OCI-LY3 (cell line): ENCODE results near the gene CFAP251.

ENCODE experiments used
- H2AFZ ChIP-seq: fragments of 200-600, 300-600 bp; shearing (Covaris generic); 2 replicates; pipeline ENCODE4 v1.6.0; 2014; ENCODE audit warnings: antibody characterized with exemption, low read depth, low read length
- H3K27ac ChIP-seq: fragments of 200-600, 300-600 bp; sonication (generic); 2 replicates; pipeline ENCODE4 v1.5.1; 2014; ENCODE audit warnings: mild to moderate bottlenecking, low read length, moderate library complexity, mixed read lengths
- H3K27me3 ChIP-seq: fragments of 200-600, 300-600 bp; sonication (generic); 2 replicates; pipeline ENCODE4 v1.6.1; 2014; ENCODE audit warnings: low read depth, low read length, mixed read lengths
- H3K36me3 ChIP-seq: fragments of 200-600, 300-600 bp; sonication (generic); replicated peaks from 2 replicates; pipeline ENCODE3; 2014; ENCODE audit warnings: low read depth, low read length, mixed read lengths
- H3K4me1 ChIP-seq: fragments of 300-600, 200-600 bp; sonication (generic); 2 replicates; pipeline ENCODE4 v1.6.1; 2014; ENCODE audit warnings: low read length, mixed read lengths
- H3K4me2 ChIP-seq: fragments of 200-600, 300-600 bp; sonication (generic); 2 replicates; pipeline ENCODE4 v1.6.1; 2014; ENCODE audit warnings: low read length, mixed read lengths
- H3K4me3 ChIP-seq: fragments of 300-600, 200-600 bp; sonication (generic); 2 replicates; pipeline ENCODE4 v1.5.1; 2014; ENCODE audit warnings: antibody characterized with exemption, mild to moderate bottlenecking, low read length, moderate library complexity
- H3K79me2 ChIP-seq: fragments of 300-600, 200-600 bp; shearing (Covaris generic); 2 replicates; pipeline ENCODE4 v1.6.1; 2014; ENCODE audit warnings: mild to moderate bottlenecking, low read length, mixed read lengths
- H3K9ac ChIP-seq: fragments of 300-600, 200-600 bp; shearing (Covaris generic); 2 replicates; pipeline ENCODE4 v1.6.0; 2014; ENCODE audit warnings: mild to moderate bottlenecking, low read length, moderate library complexity
- H3K9me3 ChIP-seq: fragments of 200-600, 300-600 bp; shearing (Covaris generic); 2 replicates; pipeline ENCODE4 v1.6.1; 2014; ENCODE audit warnings: low read length, mixed read lengths; ENCODE audit not compliant: insufficient read depth
- H4K20me1 ChIP-seq: fragments of 200-600, 300-600 bp; sonication (generic); 2 replicates; pipeline ENCODE4 v1.6.1; 2016; ENCODE audit warnings: low read length, mixed read lengths; ENCODE audit not compliant: insufficient read depth
- CTCF ChIP-seq: fragments of 200-600, 300-600 bp; sonication (generic); IDR thresholded peaks from 2 replicates; pipeline ENCODE4 v1.5.1; 2014; ENCODE audit warnings: antibody characterized with exemption, low read length, low read depth
- EZH2phosphoT487 ChIP-seq: fragments of 200-600 bp; shearing (Covaris generic); IDR thresholded peaks from 2 replicates; pipeline ENCODE4 v1.6.1; 2018; ENCODE audit warnings: antibody characterized with exemption, mixed run types, low read depth

The CFAP251 gene

DNA sequence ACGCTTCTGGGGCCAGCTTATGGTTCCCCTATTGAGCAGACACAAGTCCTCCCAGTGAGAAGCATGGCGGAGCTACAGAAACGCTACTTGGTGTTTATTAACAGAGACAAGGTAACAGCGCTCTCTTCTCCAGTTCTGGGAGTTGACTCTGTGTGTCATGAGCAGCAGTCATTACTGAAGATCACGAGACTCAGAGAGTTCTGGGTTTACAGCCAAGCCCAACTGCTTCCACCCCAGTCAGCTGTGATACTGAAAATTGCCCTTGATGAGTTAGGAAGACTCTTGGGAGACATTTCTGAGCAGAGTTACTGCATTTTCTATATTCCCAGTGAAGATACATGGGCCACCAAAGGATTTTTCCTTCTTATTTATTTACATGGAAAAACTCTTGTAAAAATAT, 48.6 kb downstream of the CFAP251 start:
- no peak overlapping the region for H3K4me3 ChIP-seq
- no peak overlapping the region for H3K4me2 ChIP-seq
- no peaks in the 10 kb centered on the region for H3K27me3 ChIP-seq
- no peaks in the 10 kb centered on the region for H3K9me3 ChIP-seq
- no peaks in the 10 kb centered on the region for H4K20me1 ChIP-seq
- no peaks in the 10 kb centered on the region for H3K36me3 ChIP-seq
- H2AFZ ChIP-seq, result no peak overlapping the region
- no peaks in the 10 kb centered on the region for H3K4me1 ChIP-seq
- no peak overlapping the region for H3K27ac ChIP-seq
- H3K79me2 ChIP-seq, result no peaks in the 10 kb centered on the region
- TF ChIP-seq EZH2phosphoT487 (no peak), CTCF (no peak)
- no peak overlapping the region for H3K9ac ChIP-seq

DNA sequence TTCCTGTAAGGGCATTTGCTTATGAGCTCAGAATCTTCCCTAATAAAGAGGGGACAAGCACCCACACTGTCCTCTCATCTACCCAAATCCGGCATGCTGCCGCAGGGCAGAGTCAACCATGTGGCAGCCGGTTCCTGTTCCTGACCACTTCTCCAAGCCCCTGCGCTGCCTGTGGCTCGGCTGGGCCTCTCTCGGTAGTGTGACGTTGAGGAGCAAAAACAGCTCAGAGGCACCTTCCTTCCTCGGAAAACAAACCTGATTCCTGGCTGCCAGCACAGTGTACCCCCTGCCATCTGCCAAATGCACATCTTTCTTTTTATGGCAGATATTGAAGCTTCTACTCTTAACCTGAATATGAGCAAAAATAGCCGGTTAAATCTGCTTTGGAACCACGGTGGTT, 50.5 kb downstream of the CFAP251 start:
- no peak for TF ChIP-seq CTCF
- no peak for TF ChIP-seq EZH2phosphoT487
- H3K36me3 ChIP-seq, result no peaks in the 10 kb centered on the region
- no peaks in the 10 kb centered on the region for H3K9me3 ChIP-seq
- H3K4me2 ChIP-seq, result no peak overlapping the region
- no peak overlapping the region for H3K27ac ChIP-seq
- no peaks in the 10 kb centered on the region for H3K27me3 ChIP-seq
- no peaks in the 10 kb centered on the region for H3K4me1 ChIP-seq
- no peaks in the 10 kb centered on the region for H4K20me1 ChIP-seq
- H3K4me3 ChIP-seq, result no peak overlapping the region
- H3K9ac ChIP-seq, result no peak overlapping the region
- no peak overlapping the region for H2AFZ ChIP-seq
- no peaks in the 10 kb centered on the region for H3K79me2 ChIP-seq

DNA sequence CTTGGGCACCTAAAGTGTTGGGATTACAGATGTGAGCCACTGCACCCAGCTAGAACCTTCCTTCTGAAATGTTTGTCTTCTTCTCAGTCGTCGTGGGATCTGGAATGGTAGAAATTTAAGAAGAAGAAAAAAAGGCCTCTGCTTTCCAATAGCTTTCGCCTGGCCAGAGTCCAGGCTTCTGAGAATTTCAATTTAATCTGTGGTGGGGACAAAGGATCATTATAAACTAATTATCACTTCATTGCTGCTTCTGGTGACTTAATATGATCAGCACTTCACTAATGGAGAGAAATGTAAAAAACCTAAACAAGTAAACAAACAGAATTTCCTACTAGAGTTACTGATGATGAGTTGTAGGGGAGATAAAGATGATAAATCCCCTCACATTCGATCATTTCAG, 51.3 kb downstream of the CFAP251 start:
- Histone ChIP-seq H3K9ac (no peak overlapping the region), H3K4me1 (no peaks in the 10 kb centered on the region), H3K4me2 (no peak overlapping the region), H3K36me3 (no peaks in the 10 kb centered on the region), H3K79me2 (no peaks in the 10 kb centered on the region), H3K27ac (no peak overlapping the region), H3K27me3 (no peaks in the 10 kb centered on the region), H3K9me3 (no peaks in the 10 kb centered on the region), H4K20me1 (no peaks in the 10 kb centered on the region), H2AFZ (no peak overlapping the region), H3K4me3 (no peak overlapping the region)
- TF ChIP-seq CTCF, result no peak
- TF ChIP-seq EZH2phosphoT487, result no peak

- Histone ChIP-seq H3K9me3 (no peaks in the 10 kb centered on the region), H3K36me3 (no peaks in the 10 kb centered on the region), H2AFZ (no peak overlapping the region), H3K27me3 (0 out of 2 replicates have a peak, but pooled peaks cover 4% of the 10 kb centered on the region), H3K9ac (no peak overlapping the region), H3K4me3 (no peak overlapping the region), H3K27ac (no peak overlapping the region), H3K79me2 (no peaks in the 10 kb centered on the region), H3K4me1 (no peaks in the 10 kb centered on the region), H3K4me2 (no peak overlapping the region), H4K20me1 (no peaks in the 10 kb centered on the region)
- TF ChIP-seq CTCF, result no peak
- TF ChIP-seq EZH2phosphoT487, result no peak
These were observed 52.3 kb downstream of the CFAP251 start for GRCh38 chr12:121970581-121971300.
